HCT116 (cell line): ENCODE data around the gene GHR.

Source experiments
- CBX3 ChIP-seq: IDR thresholded peaks from 2 replicates; pipeline ENCODE4 v1.6.1; 2012; ENCODE audit warnings: low read depth
- ELF1 ChIP-seq: IDR thresholded peaks from 2 replicates; pipeline ENCODE4 v1.6.1; 2012; ENCODE audit warnings: low read depth, borderline replicate concordance
- EZH2 ChIP-seq: fragments of 200-600 bp; sonication (generic); IDR thresholded peaks from 2 replicates; pipeline ENCODE4 v1.6.1; 2017; ENCODE audit warnings: antibody characterized with exemption, mixed run types
- EZH2phosphoT487 ChIP-seq: fragments of 200-600 bp; IDR thresholded peaks from 2 replicates; pipeline ENCODE4 v1.6.1; 2018; ENCODE audit warnings: antibody characterized with exemption, borderline replicate concordance
- JUND ChIP-seq: IDR thresholded peaks from 2 replicates; pipeline ENCODE4 v1.6.1; 2012
- POLR2A ChIP-seq: IDR thresholded peaks from 2 replicates; pipeline ENCODE4 v1.7.0; 2011; ENCODE audit warnings: borderline replicate concordance; ENCODE audit not compliant: insufficient read depth, insufficient read length; ENCODE audit errors: extremely low read depth
- POLR2AphosphoS5 ChIP-seq: IDR thresholded peaks from 2 replicates; pipeline ENCODE4 v1.6.1; 2011; ENCODE audit warnings: mild to moderate bottlenecking, low read depth, low read length, moderate library complexity
- TCF7L2 ChIP-seq: IDR thresholded peaks from 2 replicates; pipeline ENCODE4 v1.7.0; 2011; ENCODE audit warnings: borderline replicate concordance, inconsistent platforms; ENCODE audit not compliant: insufficient read depth, insufficient read length; ENCODE audit errors: extremely low read depth
- ZNF274 ChIP-seq: fragments of 200-500 bp; sonication (Bioruptor generic); IDR thresholded peaks from 2 replicates; pipeline ENCODE4 v1.6.1; 2014; ENCODE audit warnings: mild to moderate bottlenecking, low read depth, low read length, inconsistent platforms
- TF ChIP-seq, protein P1 (sequence below), 3 experiments: fragments of 200-600 bp in 1 of 3; sonication (generic) in 1 of 3; IDR thresholded peaks in 2 of 3; conservative IDR thresholded peaks in 1 of 3; 2 replicates each; pipeline ENCODE4 v1.5.1; 2012 to 2017; ENCODE audit warnings: low read depth in 2 of 3, low read length in 2 of 3, antibody characterized with exemption in 1 of 3, borderline replicate concordance in 1 of 3, control low read depth in 1 of 3, mild to moderate bottlenecking in 1 of 3, mixed read lengths in 1 of 3, mixed run types in 1 of 3, moderate library complexity in 1 of 3; ENCODE audit not compliant: insufficient read depth in 1 of 3
- TF ChIP-seq, protein P2 (sequence below): IDR thresholded peaks from 2 replicates; pipeline ENCODE4 v1.6.1; 2011; ENCODE audit warnings: mild to moderate bottlenecking, low read length, moderate library complexity; ENCODE audit not compliant: insufficient replicate concordance; ENCODE audit errors: extremely low read depth
- TF ChIP-seq, protein P3 (sequence below): IDR thresholded peaks from 2 replicates; pipeline ENCODE4 v1.6.1; 2012; ENCODE audit warnings: low read depth

DNA sequence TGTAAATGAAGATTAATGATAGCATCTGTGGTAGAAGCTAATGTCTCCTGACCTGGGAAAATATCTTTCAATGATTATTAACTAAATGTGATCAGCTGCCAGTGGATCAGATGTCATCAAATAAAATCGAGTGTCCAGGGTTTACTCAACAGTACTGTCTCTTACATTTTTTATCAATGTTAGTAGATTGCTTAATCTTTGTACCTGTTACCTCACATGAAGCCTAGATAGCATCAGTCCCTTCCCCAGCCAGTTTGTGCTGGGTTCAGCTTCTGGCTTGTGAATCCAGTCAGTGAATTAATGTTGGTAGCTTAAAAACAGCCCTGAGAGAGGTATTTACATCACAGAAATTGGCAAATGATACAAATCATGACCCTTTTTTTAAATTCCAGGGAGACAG lies 134.4 kb downstream of the GHR start:
- TF ChIP-seq POLR2AphosphoS5, result no peak
- TF ChIP-seq, protein P1, sequence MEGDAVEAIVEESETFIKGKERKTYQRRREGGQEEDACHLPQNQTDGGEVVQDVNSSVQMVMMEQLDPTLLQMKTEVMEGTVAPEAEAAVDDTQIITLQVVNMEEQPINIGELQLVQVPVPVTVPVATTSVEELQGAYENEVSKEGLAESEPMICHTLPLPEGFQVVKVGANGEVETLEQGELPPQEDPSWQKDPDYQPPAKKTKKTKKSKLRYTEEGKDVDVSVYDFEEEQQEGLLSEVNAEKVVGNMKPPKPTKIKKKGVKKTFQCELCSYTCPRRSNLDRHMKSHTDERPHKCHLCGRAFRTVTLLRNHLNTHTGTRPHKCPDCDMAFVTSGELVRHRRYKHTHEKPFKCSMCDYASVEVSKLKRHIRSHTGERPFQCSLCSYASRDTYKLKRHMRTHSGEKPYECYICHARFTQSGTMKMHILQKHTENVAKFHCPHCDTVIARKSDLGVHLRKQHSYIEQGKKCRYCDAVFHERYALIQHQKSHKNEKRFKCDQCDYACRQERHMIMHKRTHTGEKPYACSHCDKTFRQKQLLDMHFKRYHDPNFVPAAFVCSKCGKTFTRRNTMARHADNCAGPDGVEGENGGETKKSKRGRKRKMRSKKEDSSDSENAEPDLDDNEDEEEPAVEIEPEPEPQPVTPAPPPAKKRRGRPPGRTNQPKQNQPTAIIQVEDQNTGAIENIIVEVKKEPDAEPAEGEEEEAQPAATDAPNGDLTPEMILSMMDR (IDR thresholded peaks at IDR 0.05 in 2 of 3, conservative IDR thresholded peaks at IDR 0.05 in 1 of 3; ENCODE audit: borderline replicate concordance in 1 of 3, insufficient read depth in 1 of 3, low read depth in 2 of 3, low read length in 2 of 3), result no peak
- TF ChIP-seq POLR2A, result no peak
- TF ChIP-seq EZH2, result no peak
- no peak for TF ChIP-seq CBX3
- TF ChIP-seq, protein P2, sequence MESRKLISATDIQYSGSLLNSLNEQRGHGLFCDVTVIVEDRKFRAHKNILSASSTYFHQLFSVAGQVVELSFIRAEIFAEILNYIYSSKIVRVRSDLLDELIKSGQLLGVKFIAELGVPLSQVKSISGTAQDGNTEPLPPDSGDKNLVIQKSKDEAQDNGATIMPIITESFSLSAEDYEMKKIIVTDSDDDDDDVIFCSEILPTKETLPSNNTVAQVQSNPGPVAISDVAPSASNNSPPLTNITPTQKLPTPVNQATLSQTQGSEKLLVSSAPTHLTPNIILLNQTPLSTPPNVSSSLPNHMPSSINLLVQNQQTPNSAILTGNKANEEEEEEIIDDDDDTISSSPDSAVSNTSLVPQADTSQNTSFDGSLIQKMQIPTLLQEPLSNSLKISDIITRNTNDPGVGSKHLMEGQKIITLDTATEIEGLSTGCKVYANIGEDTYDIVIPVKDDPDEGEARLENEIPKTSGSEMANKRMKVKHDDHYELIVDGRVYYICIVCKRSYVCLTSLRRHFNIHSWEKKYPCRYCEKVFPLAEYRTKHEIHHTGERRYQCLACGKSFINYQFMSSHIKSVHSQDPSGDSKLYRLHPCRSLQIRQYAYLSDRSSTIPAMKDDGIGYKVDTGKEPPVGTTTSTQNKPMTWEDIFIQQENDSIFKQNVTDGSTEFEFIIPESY, result no peak
- no peak for TF ChIP-seq TCF7L2
- TF ChIP-seq ELF1, result no peak
- no peak for TF ChIP-seq ZNF274
- TF ChIP-seq EZH2phosphoT487, result no peak
- TF ChIP-seq, protein P3, sequence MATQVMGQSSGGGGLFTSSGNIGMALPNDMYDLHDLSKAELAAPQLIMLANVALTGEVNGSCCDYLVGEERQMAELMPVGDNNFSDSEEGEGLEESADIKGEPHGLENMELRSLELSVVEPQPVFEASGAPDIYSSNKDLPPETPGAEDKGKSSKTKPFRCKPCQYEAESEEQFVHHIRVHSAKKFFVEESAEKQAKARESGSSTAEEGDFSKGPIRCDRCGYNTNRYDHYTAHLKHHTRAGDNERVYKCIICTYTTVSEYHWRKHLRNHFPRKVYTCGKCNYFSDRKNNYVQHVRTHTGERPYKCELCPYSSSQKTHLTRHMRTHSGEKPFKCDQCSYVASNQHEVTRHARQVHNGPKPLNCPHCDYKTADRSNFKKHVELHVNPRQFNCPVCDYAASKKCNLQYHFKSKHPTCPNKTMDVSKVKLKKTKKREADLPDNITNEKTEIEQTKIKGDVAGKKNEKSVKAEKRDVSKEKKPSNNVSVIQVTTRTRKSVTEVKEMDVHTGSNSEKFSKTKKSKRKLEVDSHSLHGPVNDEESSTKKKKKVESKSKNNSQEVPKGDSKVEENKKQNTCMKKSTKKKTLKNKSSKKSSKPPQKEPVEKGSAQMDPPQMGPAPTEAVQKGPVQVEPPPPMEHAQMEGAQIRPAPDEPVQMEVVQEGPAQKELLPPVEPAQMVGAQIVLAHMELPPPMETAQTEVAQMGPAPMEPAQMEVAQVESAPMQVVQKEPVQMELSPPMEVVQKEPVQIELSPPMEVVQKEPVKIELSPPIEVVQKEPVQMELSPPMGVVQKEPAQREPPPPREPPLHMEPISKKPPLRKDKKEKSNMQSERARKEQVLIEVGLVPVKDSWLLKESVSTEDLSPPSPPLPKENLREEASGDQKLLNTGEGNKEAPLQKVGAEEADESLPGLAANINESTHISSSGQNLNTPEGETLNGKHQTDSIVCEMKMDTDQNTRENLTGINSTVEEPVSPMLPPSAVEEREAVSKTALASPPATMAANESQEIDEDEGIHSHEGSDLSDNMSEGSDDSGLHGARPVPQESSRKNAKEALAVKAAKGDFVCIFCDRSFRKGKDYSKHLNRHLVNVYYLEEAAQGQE, result no peak
- no peak for TF ChIP-seq JUND
